Activated CD8-positive, alpha-beta memory T cell treated with anti-CD3 and anti-CD28 coated beads, Interleukin-2, amount 50 U/mL, for 4 hours (primary cell): ENCODE measurements around the gene DNMBP.
"Not testable (repeated sequence)": the region's sequence is repeated elsewhere in the genome, so short reads cannot be mapped to it uniquely, and the experiment has no call there.

ENCODE experiments used
- DNase-seq: peaks from one replicate; pipeline ENCODE4 v3.0.0-alpha.2; 2020

Gene DNMBP

GRCh38 chr10:99906470-99906869, 103.3 kb downstream of the DNMBP start:
- DNase-seq, result no peak

- DNase-seq, result no peak
Observed at GRCh38 chr10:99905971-99906370, 103.8 kb downstream of the DNMBP start.

- no peak for DNase-seq
Observed at GRCh38 chr10:99895867-99896266, 113.9 kb downstream of the DNMBP start.

- DNase-seq, result not testable (repeated sequence)
Observed at GRCh38 chr10:99895066-99895465, 114.7 kb downstream of the DNMBP start.

GRCh38 chr10:99894613-99895012, 115.1 kb downstream of the DNMBP start:
- no peak for DNase-seq

- no peak for DNase-seq
Observed at GRCh38 chr10:99888622-99889021, 121.1 kb downstream of the DNMBP start.

- DNase-seq, result no peak
Observed at GRCh38 chr10:99883523-99883922, 126.2 kb downstream of the DNMBP start.

GRCh38 chr10:99881371-99881770, 128.4 kb downstream of the DNMBP start:
- DNase-seq, result no peak

GRCh38 chr10:99880080-99880835, 129.5 kb downstream of the DNMBP start:
- no peak for DNase-seq

DNA sequence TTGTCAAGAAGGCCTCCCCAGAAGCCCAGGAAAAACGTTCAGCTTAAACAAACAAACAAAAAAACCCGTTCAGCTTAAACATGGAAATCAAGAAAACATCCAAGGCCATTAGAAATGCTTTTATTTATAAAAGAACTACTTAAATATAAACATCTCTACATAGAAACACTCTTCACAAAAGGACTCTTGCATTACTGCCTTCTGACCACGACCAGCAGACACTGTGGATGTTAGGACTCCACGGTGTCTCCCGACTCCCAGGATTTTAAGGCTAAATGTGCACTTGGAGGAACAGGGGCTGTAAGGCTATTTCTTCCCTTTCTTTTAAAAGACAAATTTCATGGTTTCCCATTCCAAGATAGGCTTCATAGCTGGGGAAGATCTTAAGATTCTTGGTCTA, 134.3 kb downstream of the DNMBP start:
- DNase-seq, result no peak

DNA sequence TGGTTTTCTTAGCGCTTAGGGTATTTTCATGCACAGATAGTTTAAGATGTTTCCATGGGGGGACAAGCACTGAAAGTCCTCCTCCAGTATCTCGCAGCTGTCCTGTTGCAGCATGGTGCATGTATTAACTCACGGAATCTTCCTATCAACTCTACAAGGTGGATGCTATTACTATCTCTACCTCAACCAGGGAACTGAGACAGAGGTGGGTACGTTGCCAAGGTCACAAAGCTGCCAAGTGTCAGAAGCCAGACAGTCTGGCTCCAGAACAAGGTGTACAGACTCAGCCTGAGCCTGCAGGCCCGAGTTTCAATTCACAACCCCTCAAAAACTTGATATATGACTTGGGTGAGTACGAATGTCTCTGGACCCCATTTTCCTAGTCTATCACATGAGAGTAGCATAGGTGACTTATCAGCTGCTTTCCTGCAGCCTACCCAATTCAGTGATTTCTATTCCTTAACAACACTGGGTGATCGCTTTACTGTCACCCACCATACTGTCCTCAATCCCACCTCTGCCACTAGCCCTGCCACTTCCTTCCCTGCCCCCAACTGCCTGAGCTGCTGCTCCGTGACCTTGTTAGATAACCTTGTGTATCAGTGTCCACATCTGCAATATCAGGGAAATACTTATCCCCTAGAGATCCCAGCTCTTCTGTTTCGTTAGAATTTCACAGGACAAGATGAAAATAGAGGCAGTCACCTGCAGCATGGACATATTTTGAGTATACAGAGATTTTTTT, 135.2 kb downstream of the DNMBP start:
- no peak for DNase-seq

DNA sequence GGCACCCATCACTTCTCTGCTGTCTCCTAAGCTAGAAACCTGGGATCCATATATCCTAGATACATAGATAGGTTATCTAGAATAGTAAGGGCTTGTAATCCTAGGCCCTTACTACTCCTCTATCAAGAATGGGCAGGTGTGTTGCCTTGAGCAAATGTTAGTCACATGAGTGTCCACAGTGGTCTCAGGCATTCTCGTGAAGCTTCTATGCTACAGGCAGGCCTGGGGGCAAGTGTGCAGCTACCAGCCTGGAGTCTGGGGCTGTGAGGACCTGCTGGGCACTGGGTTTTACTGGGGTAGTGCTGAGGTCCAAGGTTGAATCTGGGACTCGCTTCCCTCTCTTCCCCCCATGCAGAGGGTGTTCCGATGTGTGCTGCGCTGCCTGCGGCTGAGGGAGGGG, 135.9 kb downstream of the DNMBP start:
- no peak for DNase-seq

- no peak for DNase-seq
Observed at GRCh38 chr10:99872367-99873162, 137.2 kb downstream of the DNMBP start.

DNA sequence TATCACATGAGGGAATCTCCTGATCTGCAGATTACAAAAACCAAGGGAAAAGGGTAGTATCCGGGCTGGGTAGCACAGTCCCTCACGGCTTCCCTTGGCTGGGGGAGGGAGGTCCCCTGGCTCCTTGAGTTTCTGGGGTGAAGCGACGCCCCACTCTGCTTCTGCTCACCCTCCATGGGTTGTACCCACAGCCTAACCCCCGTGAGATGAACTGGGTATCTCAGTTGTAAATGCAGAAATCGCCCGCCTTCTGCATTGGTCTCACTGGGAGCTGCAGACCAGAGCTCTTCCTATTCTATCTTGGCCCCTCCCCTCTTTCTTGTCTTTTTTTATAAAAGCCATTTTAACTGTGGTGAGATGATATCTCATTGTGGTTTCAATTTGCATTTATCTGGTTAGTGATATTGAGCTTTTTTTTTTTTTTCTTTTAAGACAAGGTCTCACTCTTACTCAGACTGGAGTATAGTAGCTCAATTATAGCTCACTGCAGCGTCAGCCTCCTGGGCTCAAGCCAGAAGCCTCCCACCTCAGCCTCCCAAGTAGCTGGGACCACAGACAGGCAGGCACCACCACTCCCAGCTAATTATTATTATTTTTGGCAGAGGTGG, 139.5 kb downstream of the DNMBP start:
- peak; percentile 25 for DNase-seq

- DNase-seq, result no peak
Observed at GRCh38 chr10:99869581-99870122, 140.1 kb downstream of the DNMBP start.

GRCh38 chr10:99867250-99867649, 142.5 kb downstream of the DNMBP start:
- not testable (repeated sequence) for DNase-seq

GRCh38 chr10:99863535-99864240, 146.1 kb downstream of the DNMBP start:
- not testable (repeated sequence) for DNase-seq

GRCh38 chr10:99860466-99860865, 149.3 kb downstream of the DNMBP start:
- DNase-seq, result no peak

DNA sequence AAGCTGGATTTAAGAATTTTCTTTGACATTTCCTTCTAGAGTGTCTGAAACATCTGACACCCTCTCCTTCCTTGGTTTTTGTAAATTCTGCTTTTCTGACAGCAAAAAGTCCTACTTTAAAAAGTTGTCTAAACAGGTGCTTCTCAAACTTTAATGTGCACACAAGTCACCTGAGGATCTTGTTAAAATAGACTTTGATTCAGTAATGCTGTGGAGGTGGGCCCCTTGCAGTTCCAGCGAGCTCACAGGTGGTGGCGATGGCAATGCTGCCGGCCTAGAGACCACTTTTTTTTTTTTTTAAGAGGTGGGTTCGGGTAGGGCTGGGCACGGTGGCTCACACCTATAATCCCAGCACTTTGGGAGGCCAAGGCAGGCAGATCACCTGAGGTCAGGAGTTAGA, 150.2 kb downstream of the DNMBP start:
- DNase-seq, result no peak

- DNase-seq, result no peak
Observed at GRCh38 chr10:99858849-99859248, 150.9 kb downstream of the DNMBP start.

- no peak for DNase-seq
Observed at GRCh38 chr10:99855479-99856071, 154.2 kb downstream of the DNMBP start.

DNA sequence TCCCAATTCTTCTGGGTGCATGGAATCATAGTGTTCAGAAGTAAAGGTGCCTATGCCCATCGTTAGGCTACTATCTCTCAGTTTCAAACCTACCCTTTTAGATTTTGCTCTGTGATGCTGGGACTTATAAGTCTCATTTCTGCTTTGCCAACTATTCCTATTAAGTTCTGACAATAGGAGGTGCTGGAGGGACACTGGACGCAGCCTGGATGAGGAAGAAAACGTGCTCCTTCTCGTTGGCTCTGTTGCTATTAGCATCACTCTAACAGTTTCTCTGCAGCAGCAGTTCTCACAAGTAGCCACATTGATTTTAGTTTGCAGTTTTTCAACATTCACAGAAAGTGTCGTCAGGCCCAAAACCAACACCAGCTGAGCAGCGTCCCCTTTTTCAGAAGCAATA, 154.9 kb downstream of the DNMBP start:
- no peak for DNase-seq
